Measurements from ENCODE around the gene LPP. TPM values are rescaled to one million over a fixed set of nuclear protein-coding genes. Genes with fewer than 3 reads are reported as not detected.
"Not testable (repeated sequence)": the region's sequence is repeated elsewhere in the genome, so short reads cannot be mapped to it uniquely, and the experiment has no call there.

LPP gene
- total RNA-seq, 1 experiment from 2014 or later: 120 TPM

GRCh38 chr3:188633206-188633605 is 479.2 kb downstream of the LPP start:
- Histone ChIP-seq H3K4me3 (ENCODE audit: low read depth, low read length) (no peak overlapping the region), H3K4me1 (no peaks in the 10 kb centered on the region), H3K27me3 (replicated peaks; ENCODE audit: control insufficient read depth, insufficient read depth, low read length) (no peaks in the 10 kb centered on the region), H3K9me3 (no peaks in the 10 kb centered on the region), H3K36me3 (ENCODE audit: control insufficient read depth, insufficient read depth, low read length) (no peaks in the 10 kb centered on the region; the same call in 1 of the 2 replicates)
- H3K27me3 Mint-ChIP-seq (ENCODE audit: insufficient read depth, unreplicated experiment): no peaks in the 10 kb centered on the region
- intact Hi-C loops (cut with micrococcal nuclease; ENCODE audit: unreplicated experiment): no loop called here
- TF ChIP-seq CTCF (IDR thresholded peaks at IDR 0.05; ENCODE audit: insufficient read depth in 1 of 2, low read depth in 1 of 2, low read length in 1 of 2, severe bottlenecking in 1 of 2, unreplicated experiment in 1 of 2): no peak
- H3K9me3 Mint-ChIP-seq (ENCODE audit: unreplicated experiment): peaks cover 20% of the 10 kb centered on the region
- no TSS peak for BruUV-seq (replicated peaks)
- POLR2A ChIA-PET: no interaction called here
- no peaks in the 10 kb centered on the region for H3K4me1 Mint-ChIP-seq (ENCODE audit: low read depth, unreplicated experiment)
- no peak overlapping the region for H3K4me3 Mint-ChIP-seq (ENCODE audit: unreplicated experiment)
- CTCF ChIA-PET: no interaction called here
- no peak overlapping the region for H3K27ac Mint-ChIP-seq (ENCODE audit: unreplicated experiment)
- H3K36me3 Mint-ChIP-seq (ENCODE audit: insufficient read depth, unreplicated experiment): peaks cover 18% of the 10 kb centered on the region
- no peak for DNase-seq

- CTCF ChIA-PET: no interaction called here
- no peak for DNase-seq
- H3K9me3 Mint-ChIP-seq (ENCODE audit: unreplicated experiment): peaks cover 20% of the 10 kb centered on the region
- Histone ChIP-seq H3K36me3 (ENCODE audit: control insufficient read depth, insufficient read depth, low read length) (no peaks in the 10 kb centered on the region), H3K4me3 (ENCODE audit: low read depth, low read length) (no peak overlapping the region), H3K27me3 (replicated peaks; ENCODE audit: control insufficient read depth, insufficient read depth, low read length) (no peaks in the 10 kb centered on the region), H3K4me1 (no peaks in the 10 kb centered on the region), H3K9me3 (no peaks in the 10 kb centered on the region)
- BruUV-seq (replicated peaks): no TSS peak
- no peak overlapping the region for H3K27ac Mint-ChIP-seq (ENCODE audit: unreplicated experiment)
- H3K4me1 Mint-ChIP-seq (ENCODE audit: low read depth, unreplicated experiment): no peaks in the 10 kb centered on the region
- POLR2A ChIA-PET: no interaction called here
- no peaks in the 10 kb centered on the region for H3K27me3 Mint-ChIP-seq (ENCODE audit: insufficient read depth, unreplicated experiment)
- TF ChIP-seq CTCF (IDR thresholded peaks at IDR 0.05; ENCODE audit: insufficient read depth in 1 of 2, low read depth in 1 of 2, low read length in 1 of 2, severe bottlenecking in 1 of 2, unreplicated experiment in 1 of 2): no peak
- H3K36me3 Mint-ChIP-seq (ENCODE audit: insufficient read depth, unreplicated experiment): peaks cover 18% of the 10 kb centered on the region
- H3K4me3 Mint-ChIP-seq (ENCODE audit: unreplicated experiment): no peak overlapping the region
- intact Hi-C loops (cut with micrococcal nuclease; ENCODE audit: unreplicated experiment): no loop called here
Measured at GRCh38 chr3:188634285-188634684, 480.3 kb downstream of the LPP start.

GRCh38 chr3:188635258-188636042 is 481.5 kb downstream of the LPP start:
- Histone ChIP-seq H3K9me3 (no peaks in the 10 kb centered on the region), H3K36me3 (ENCODE audit: control insufficient read depth, insufficient read depth, low read length) (no peaks in the 10 kb centered on the region), H3K4me1 (no peaks in the 10 kb centered on the region), H3K4me3 (ENCODE audit: low read depth, low read length) (no peak overlapping the region), H3K27me3 (replicated peaks; ENCODE audit: control insufficient read depth, insufficient read depth, low read length) (no peaks in the 10 kb centered on the region)
- Mint-ChIP-seq H3K9me3 (ENCODE audit: unreplicated experiment) (peaks cover 20% of the 10 kb centered on the region), H3K27ac (ENCODE audit: unreplicated experiment) (no peak overlapping the region), H3K4me1 (ENCODE audit: low read depth, unreplicated experiment) (no peaks in the 10 kb centered on the region), H3K36me3 (ENCODE audit: insufficient read depth, unreplicated experiment) (peaks cover 18% of the 10 kb centered on the region), H3K4me3 (ENCODE audit: unreplicated experiment) (no peak overlapping the region), H3K27me3 (ENCODE audit: insufficient read depth, unreplicated experiment) (no peaks in the 10 kb centered on the region)
- no peak for TF ChIP-seq CTCF (IDR thresholded peaks at IDR 0.05; ENCODE audit: insufficient read depth in 1 of 2, low read depth in 1 of 2, low read length in 1 of 2, severe bottlenecking in 1 of 2, unreplicated experiment in 1 of 2)
- ChIA-PET CTCF (no interaction called here), POLR2A (no interaction called here)
- BruUV-seq (replicated peaks): no TSS peak
- no peak for DNase-seq
- intact Hi-C loops (cut with micrococcal nuclease; ENCODE audit: unreplicated experiment): no loop called here

GRCh38 chr3:188636292-188636691 is 482.3 kb downstream of the LPP start:
- BruUV-seq (replicated peaks); H3K36me3 ChIP-seq (ENCODE audit: control insufficient read depth, insufficient read depth, low read length); intact Hi-C loops (cut with micrococcal nuclease; ENCODE audit: unreplicated experiment); POLR2A ChIA-PET; DNase-seq; CTCF ChIA-PET; H3K4me3 ChIP-seq (ENCODE audit: low read depth, low read length); H3K4me1 ChIP-seq; H3K4me3 Mint-ChIP-seq (ENCODE audit: unreplicated experiment); H3K27me3 Mint-ChIP-seq (ENCODE audit: insufficient read depth, unreplicated experiment); H3K27me3 ChIP-seq (replicated peaks; ENCODE audit: control insufficient read depth, insufficient read depth, low read length); H3K27ac Mint-ChIP-seq (ENCODE audit: unreplicated experiment); H3K4me1 Mint-ChIP-seq (ENCODE audit: low read depth, unreplicated experiment); H3K9me3 ChIP-seq: not testable (repeated sequence)
- Mint-ChIP-seq H3K9me3 (ENCODE audit: unreplicated experiment) (peaks cover 20% of the 10 kb centered on the region), H3K36me3 (ENCODE audit: insufficient read depth, unreplicated experiment) (peaks cover 18% of the 10 kb centered on the region)

Measured in Caco-2 (cell line).